ENCODE measurements around the gene ARHGAP21.
A peak's percentile ranks its signal among the peaks of the same experiment; 100 is the strongest.
"Not testable (repeated sequence)": the region's sequence is repeated elsewhere in the genome, so short reads cannot be mapped to it uniquely, and the experiment has no call there.

Gene ARHGAP21

GRCh38 chr10:24723788-24724380 is at the start of gene ARHGAP21:
Gene ARHGAP21, minus strand, starts transcription at chr10:24723887. Its CDS starts 1,988 bp downstream, at chr10:24721899.
- DNase-seq, result peak in 2 of 4 experiments; percentile 8 to 27

GRCh38 chr10:24771943-24772694 is 48.4 kb upstream of the ARHGAP21 start:
- DNase-seq, result no peak

GRCh38 chr10:24764991-24765390 is 41.3 kb upstream of the ARHGAP21 start:
- not testable (repeated sequence) for DNase-seq

GRCh38 chr10:24762966-24763623 is 39.4 kb upstream of the ARHGAP21 start:
- no peak for DNase-seq

- no peak for DNase-seq
Measured at GRCh38 chr10:24762161-24762924, 38.7 kb upstream of the ARHGAP21 start.

GRCh38 chr10:24759672-24760071 is 36.0 kb upstream of the ARHGAP21 start:
- DNase-seq, result no peak

GRCh38 chr10:24758254-24758653 is 34.6 kb upstream of the ARHGAP21 start:
- not testable (repeated sequence) for DNase-seq

- DNase-seq, result no peak
Measured at GRCh38 chr10:24756283-24756682, 32.6 kb upstream of the ARHGAP21 start.

- no peak for DNase-seq
Measured at GRCh38 chr10:24751716-24752115, 28.0 kb upstream of the ARHGAP21 start.

- DNase-seq, result no peak
Measured at GRCh38 chr10:24750695-24751094, 27.0 kb upstream of the ARHGAP21 start.

GRCh38 chr10:24748214-24748613 is 24.5 kb upstream of the ARHGAP21 start:
- no peak for DNase-seq

- DNase-seq, result no peak
Measured at GRCh38 chr10:24744946-24745345, 21.3 kb upstream of the ARHGAP21 start.

- DNase-seq, result no peak
Measured at GRCh38 chr10:24740714-24741113, 17.0 kb upstream of the ARHGAP21 start.

- no peak for DNase-seq
Measured at GRCh38 chr10:24737001-24737400, 13.3 kb upstream of the ARHGAP21 start.

- DNase-seq, result no peak
Measured at GRCh38 chr10:24731942-24732341, 8.3 kb upstream of the ARHGAP21 start.

- no peak for DNase-seq
Measured at GRCh38 chr10:24730811-24731210, 7.1 kb upstream of the ARHGAP21 start.

- no peak for DNase-seq
Measured at GRCh38 chr10:24727786-24728185, 4.1 kb upstream of the ARHGAP21 start.

GRCh38 chr10:24726626-24727025 is 2.9 kb upstream of the ARHGAP21 start:
- DNase-seq, result no peak

GRCh38 chr10:24726029-24726428 is 2.3 kb upstream of the ARHGAP21 start:
- not testable (repeated sequence) for DNase-seq

GRCh38 chr10:24724381-24725228 is 918 bp upstream of the ARHGAP21 start:
- DNase-seq, result peak; percentile 76 to 90 (median 82)

GRCh38 chr10:24723386-24723787 is 300 bp downstream of the ARHGAP21 start:
- peak in 1 of 4 experiments; percentile 12 for DNase-seq

All from activated naive CD4-positive, alpha-beta T cell (primary cell).